GM12872 (cell line): ENCODE measurements around the gene OSCP1.

Source experiments
- CTCF ChIP-seq: IDR thresholded peaks from 3 replicates; pipeline ENCODE4 v1.5.1; 2011; ENCODE audit warnings: low read depth, mild to moderate bottlenecking, low read length, moderate library complexity; ENCODE audit not compliant: insufficient read depth

The OSCP1 gene

GRCh38 chr1:36402504-36402890 lies 47.8 kb downstream of the OSCP1 start:
- TF ChIP-seq CTCF = no peak

GRCh38 chr1:36401602-36402503 lies 48.4 kb downstream of the OSCP1 start:
- TF ChIP-seq CTCF = no peak

GRCh38 chr1:36400825-36401601 lies 49.2 kb downstream of the OSCP1 start:
- no peak for TF ChIP-seq CTCF

GRCh38 chr1:36400514-36400824 lies 49.8 kb downstream of the OSCP1 start:
- TF ChIP-seq CTCF = no peak

GRCh38 chr1:36398370-36398977 lies 51.8 kb downstream of the OSCP1 start:
- TF ChIP-seq CTCF = no peak

- TF ChIP-seq CTCF = no peak
Observed at GRCh38 chr1:36397378-36398230, 52.6 kb downstream of the OSCP1 start, which contains the start of gene LSM10. Gene LSM10, minus strand, starts transcription at chr1:36397908. Its CDS starts 3,779 bp downstream, at chr1:36394129.

- no peak for TF ChIP-seq CTCF
Observed at GRCh38 chr1:36397083-36397377, 53.2 kb downstream of the OSCP1 start.
